Activated T-cell treated with anti-CD3 and anti-CD28 coated beads, Interleukin-2, amount 50 U/mL, for 72 hours (primary cell): ENCODE measurements around the gene DAND5. TPM values are rescaled to one million over a fixed set of nuclear protein-coding genes. Genes with fewer than 3 reads are reported as not detected.
A peak's percentile ranks its signal among the peaks of the same experiment; 100 is the strongest.

Experiments used
- ATAC-seq, 2 donors: fragments of 150-1000 bp; cut with Tn5 transposase; replicated peaks in 1 of 2; 2 replicates each; pipeline ENCODE4 v1.10.0; 2021; ENCODE audit warnings: moderate library complexity in 2 of 2, mild to moderate bottlenecking in 1 of 2
- DNase-seq, 2 donors: peaks; one replicate each; pipeline ENCODE4 v3.0.0; 2021 to 2022; ENCODE audit warnings: mixed read lengths in 1 of 2
- H3K27ac Mint-ChIP-seq: one replicate; pipeline ENCODE4 v1.8.0; 2022; ENCODE audit warnings: mild to moderate bottlenecking, moderate library complexity, mixed read lengths
- H3K27me3 Mint-ChIP-seq: one replicate; pipeline ENCODE4 v1.8.0; 2022; ENCODE audit warnings: low read depth, mixed read lengths
- H3K36me3 Mint-ChIP-seq, 2 donors: one replicate each; pipeline ENCODE4 v1.8.0; 2022; ENCODE audit warnings: mixed read lengths in 2 of 2, mild to moderate bottlenecking in 1 of 2; ENCODE audit not compliant: insufficient read depth in 2 of 2
- H3K4me1 Mint-ChIP-seq: one replicate; pipeline ENCODE4 v1.8.0; 2022; ENCODE audit warnings: low read depth, mixed read lengths
- H3K4me3 Mint-ChIP-seq, 2 donors: one replicate each; pipeline ENCODE4 v1.8.0; 2022; ENCODE audit warnings: mild to moderate bottlenecking in 2 of 2, mixed read lengths in 2 of 2, moderate library complexity in 2 of 2
- H3K9me3 Mint-ChIP-seq, 2 donors: one replicate each; pipeline ENCODE4 v1.8.0; 2022; ENCODE audit warnings: mixed read lengths in 2 of 2
- total RNA-seq, 2 donors: library from RNA; stranded (reverse); gene quantifications; one replicate each; pipeline ENCODE4 v1.2.3, GENCODE V29; 2022

Gene DAND5
- total RNA-seq, 2 donors from 2014 or later: 0.12 to 0.32 TPM

GRCh38 chr19:12937927-12938778 lies 31.2 kb upstream of the DAND5 start, which contains the start of gene CALR:
TSS of gene CALR (plus strand) at chr19:12938609. CDS start at chr19:12938680, 71 bp downstream.
- peaks cover 20 to 40% of the 10 kb centered on the region in 2 donors for H3K36me3 Mint-ChIP-seq
- peak within 1 kb of the TSS; percentile 94 for H3K27ac Mint-ChIP-seq
- no peaks in the 10 kb centered on the region for H3K27me3 Mint-ChIP-seq
- DNase-seq (peak; percentile 99 to 100), ATAC-seq (peak; percentile 89 to 90)
- H3K4me1 Mint-ChIP-seq: peaks cover 78% of the 10 kb centered on the region
- no peaks in the 10 kb centered on the region for H3K9me3 Mint-ChIP-seq
- peak within 1 kb of the TSS; percentile 96 to 100 for H3K4me3 Mint-ChIP-seq

GRCh38 chr19:12938779-12939601 lies 30.4 kb upstream of the DAND5 start:
- peak; percentile 0 to 6 for ATAC-seq
- Mint-ChIP-seq H3K27me3 (no peaks in the 10 kb centered on the region), H3K27ac (peak overlapping the region; percentile 94), H3K36me3 (peaks cover 24 to 42% of the 10 kb centered on the region in 2 donors), H3K4me1 (peaks cover 81% of the 10 kb centered on the region), H3K4me3 (peak overlapping the region; percentile 96 to 100), H3K9me3 (no peaks in the 10 kb centered on the region)
- peak; percentile 41 to 42 for DNase-seq

- H3K9me3 Mint-ChIP-seq: no peaks in the 10 kb centered on the region
- peak overlapping the region; percentile 96 to 100 for H3K4me3 Mint-ChIP-seq
- ATAC-seq (no peak), DNase-seq (no peak)
- H3K36me3 Mint-ChIP-seq: peaks cover 25 to 48% of the 10 kb centered on the region in 2 donors
- H3K27me3 Mint-ChIP-seq: no peaks in the 10 kb centered on the region
- H3K27ac Mint-ChIP-seq: peak overlapping the region; percentile 94
- peaks cover 86% of the 10 kb centered on the region for H3K4me1 Mint-ChIP-seq
Observed at GRCh38 chr19:12939975-12940423, 29.4 kb upstream of the DAND5 start.

GRCh38 chr19:12940897-12941296 lies 28.5 kb upstream of the DAND5 start:
- Mint-ChIP-seq H3K27ac (peak overlapping the region; percentile 72), H3K27me3 (no peaks in the 10 kb centered on the region), H3K9me3 (no peaks in the 10 kb centered on the region), H3K4me3 (peak overlapping the region; percentile 96 to 100), H3K4me1 (peaks cover 92% of the 10 kb centered on the region), H3K36me3 (peaks cover 29 to 55% of the 10 kb centered on the region in 2 donors)
- DNase-seq (no peak), ATAC-seq (no peak)

GRCh38 chr19:12943437-12944044 lies 25.8 kb upstream of the DAND5 start:
- Mint-ChIP-seq H3K27ac (peak overlapping the region; percentile 58), H3K9me3 (no peaks in the 10 kb centered on the region), H3K36me3 (peaks cover 30 to 61% of the 10 kb centered on the region in 2 donors), H3K4me1 (peaks cover 79% of the 10 kb centered on the region), H3K4me3 (peak overlapping the region; percentile 14 to 59), H3K27me3 (no peaks in the 10 kb centered on the region)
- DNase-seq (no peak), ATAC-seq (no peak)

GRCh38 chr19:12944104-12944674 lies 25.2 kb upstream of the DAND5 start:
- ATAC-seq (no peak), DNase-seq (no peak)
- Mint-ChIP-seq H3K27me3 (no peaks in the 10 kb centered on the region), H3K4me1 (peaks cover 73% of the 10 kb centered on the region), H3K4me3 (peak overlapping the region; percentile 23 to 95), H3K9me3 (no peaks in the 10 kb centered on the region), H3K27ac (peak overlapping the region; percentile 99), H3K36me3 (peaks cover 25 to 56% of the 10 kb centered on the region in 2 donors)

- Mint-ChIP-seq H3K36me3 (peaks cover 23 to 54% of the 10 kb centered on the region in 2 donors), H3K9me3 (no peaks in the 10 kb centered on the region), H3K4me3 (peak within 1 kb of the TSS; percentile 94 to 95), H3K27ac (peak within 1 kb of the TSS; percentile 99), H3K27me3 (no peaks in the 10 kb centered on the region), H3K4me1 (peaks cover 68% of the 10 kb centered on the region)
- ATAC-seq: peak; percentile 80 to 82
- peak; percentile 98 to 99 for DNase-seq
Observed at GRCh38 chr19:12945479-12946091, 23.8 kb upstream of the DAND5 start, which contains the start of gene RAD23A. TSS of gene RAD23A (plus strand) at chr19:12945862. CDS start at chr19:12945949, 87 bp downstream.

- H3K4me3 Mint-ChIP-seq: peak overlapping the region; percentile 94 to 95
- H3K27ac Mint-ChIP-seq: peak overlapping the region; percentile 95
- peak; percentile 47 to 56 for ATAC-seq
- no peaks in the 10 kb centered on the region for H3K9me3 Mint-ChIP-seq
- no peaks in the 10 kb centered on the region for H3K27me3 Mint-ChIP-seq
- H3K36me3 Mint-ChIP-seq: peaks cover 20 to 52% of the 10 kb centered on the region in 2 donors
- DNase-seq: peak; percentile 61 to 63
- H3K4me1 Mint-ChIP-seq: peaks cover 64% of the 10 kb centered on the region
Observed at GRCh38 chr19:12946092-12946721, 23.2 kb upstream of the DAND5 start.

GRCh38 chr19:12946731-12947496 lies 22.5 kb upstream of the DAND5 start:
- peaks cover 57% of the 10 kb centered on the region for H3K4me1 Mint-ChIP-seq
- H3K9me3 Mint-ChIP-seq: no peaks in the 10 kb centered on the region
- H3K27ac Mint-ChIP-seq: peak overlapping the region; percentile 95
- ATAC-seq: no peak
- peaks cover 20 to 55% of the 10 kb centered on the region in 2 donors for H3K36me3 Mint-ChIP-seq
- H3K4me3 Mint-ChIP-seq: peak overlapping the region; percentile 94 to 95
- no peak for DNase-seq
- H3K27me3 Mint-ChIP-seq: no peaks in the 10 kb centered on the region

- Mint-ChIP-seq H3K27ac (peak overlapping the region; percentile 38), H3K36me3 (peaks cover 18 to 47% of the 10 kb centered on the region in 2 donors)
Observed at GRCh38 chr19:12947702-12948611, 21.4 kb upstream of the DAND5 start.

More at GRCh38 chr19:12947702-12948611, 21.4 kb upstream of the DAND5 start:
- Mint-ChIP-seq H3K4me3 (peak overlapping the region in 1 of 2 donors; percentile 47), H3K4me1 (peaks cover 54% of the 10 kb centered on the region), H3K27me3 (no peaks in the 10 kb centered on the region), H3K9me3 (no peaks in the 10 kb centered on the region)
- DNase-seq: no peak
- no peak for ATAC-seq
